RWPE2 (cell line): ENCODE results near the gene SMAD6.

Experiments used
- ATAC-seq: fragments of 200-7000 bp; cut with Tn5 transposase; 3 replicates; pipeline ENCODE4 v1.9.1; 2021; ENCODE audit warnings: low read depth
- DNase-seq: peaks from one replicate; pipeline ENCODE4 v3.0.0-alpha.2; 2020; ENCODE audit warnings: low spot score
- H3K27ac ChIP-seq: fragments of 450-650 bp; 2 replicates; pipeline ENCODE4 v1.5.1; 2017; ENCODE audit warnings: mild to moderate bottlenecking; ENCODE audit not compliant: poor library complexity, severe bottlenecking
- H3K27me3 ChIP-seq: fragments of 250-450 bp; sonication (Bioruptor Pico); 2 replicates; pipeline ENCODE4 v1.5.1; 2021; ENCODE audit warnings: mild to moderate bottlenecking, moderate library complexity; ENCODE audit not compliant: insufficient read depth, poor library complexity, severe bottlenecking
- H3K36me3 ChIP-seq: fragments of 250-450 bp; sonication (Bioruptor Pico); 2 replicates; pipeline ENCODE4 v1.5.1; 2020; ENCODE audit warnings: low read depth, mild to moderate bottlenecking, moderate library complexity
- H3K4me1 ChIP-seq: fragments of 250-450 bp; sonication (Bioruptor Pico); 2 replicates; pipeline ENCODE4 v1.5.1; 2021; ENCODE audit warnings: mild to moderate bottlenecking, moderate library complexity; ENCODE audit not compliant: insufficient read depth, poor library complexity, severe bottlenecking
- H3K4me3 ChIP-seq: fragments of 250-450 bp; sonication (Bioruptor Pico); 2 replicates; pipeline ENCODE4 v1.5.1; 2021; ENCODE audit warnings: mild to moderate bottlenecking, moderate library complexity; ENCODE audit not compliant: severe bottlenecking
- H3K9me3 ChIP-seq: fragments of 250-450 bp; sonication (Bioruptor Pico); 2 replicates; pipeline ENCODE4 v1.5.1; 2021; ENCODE audit warnings: mild to moderate bottlenecking, moderate library complexity; ENCODE audit not compliant: severe bottlenecking
- TF ChIP-seq, protein P1 (sequence below): fragments of 450-650 bp; IDR thresholded peaks from one replicate; pipeline ENCODE4 v1.5.1; 2017; ENCODE audit warnings: mild to moderate bottlenecking, moderate library complexity; ENCODE audit not compliant: poor library complexity, severe bottlenecking

SMAD6 gene

DNA sequence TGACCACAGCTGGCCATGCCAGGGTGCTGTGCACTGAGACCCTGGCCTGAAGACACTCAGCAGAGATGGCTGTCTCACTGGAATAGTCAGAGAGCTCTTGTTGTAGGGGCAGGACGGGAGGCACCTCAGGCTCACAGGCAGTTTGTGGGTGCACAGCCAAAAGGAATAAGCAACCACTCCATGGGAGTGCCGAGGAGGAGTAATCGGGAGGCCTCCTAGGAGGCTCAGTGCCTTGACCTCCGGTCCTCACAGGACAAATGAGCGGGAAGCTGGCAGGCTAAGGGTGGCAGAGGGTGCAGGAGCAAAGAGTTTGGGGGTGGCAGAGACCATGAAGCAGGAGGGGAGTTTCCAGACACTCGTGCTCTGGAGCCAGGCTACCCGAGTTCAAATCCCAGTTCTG is 81.7 kb downstream of the SMAD6 start:
- no peak for DNase-seq
- Histone ChIP-seq H3K9me3 (no peaks in the 10 kb centered on the region), H3K4me1 (peaks cover 10% of the 10 kb centered on the region), H3K4me3 (no peak overlapping the region), H3K27me3 (no peaks in the 10 kb centered on the region), H3K27ac (no peak overlapping the region), H3K36me3 (no peaks in the 10 kb centered on the region)
- ATAC-seq: no peak
- TF ChIP-seq, protein P1, sequence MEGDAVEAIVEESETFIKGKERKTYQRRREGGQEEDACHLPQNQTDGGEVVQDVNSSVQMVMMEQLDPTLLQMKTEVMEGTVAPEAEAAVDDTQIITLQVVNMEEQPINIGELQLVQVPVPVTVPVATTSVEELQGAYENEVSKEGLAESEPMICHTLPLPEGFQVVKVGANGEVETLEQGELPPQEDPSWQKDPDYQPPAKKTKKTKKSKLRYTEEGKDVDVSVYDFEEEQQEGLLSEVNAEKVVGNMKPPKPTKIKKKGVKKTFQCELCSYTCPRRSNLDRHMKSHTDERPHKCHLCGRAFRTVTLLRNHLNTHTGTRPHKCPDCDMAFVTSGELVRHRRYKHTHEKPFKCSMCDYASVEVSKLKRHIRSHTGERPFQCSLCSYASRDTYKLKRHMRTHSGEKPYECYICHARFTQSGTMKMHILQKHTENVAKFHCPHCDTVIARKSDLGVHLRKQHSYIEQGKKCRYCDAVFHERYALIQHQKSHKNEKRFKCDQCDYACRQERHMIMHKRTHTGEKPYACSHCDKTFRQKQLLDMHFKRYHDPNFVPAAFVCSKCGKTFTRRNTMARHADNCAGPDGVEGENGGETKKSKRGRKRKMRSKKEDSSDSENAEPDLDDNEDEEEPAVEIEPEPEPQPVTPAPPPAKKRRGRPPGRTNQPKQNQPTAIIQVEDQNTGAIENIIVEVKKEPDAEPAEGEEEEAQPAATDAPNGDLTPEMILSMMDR: no peak

DNA sequence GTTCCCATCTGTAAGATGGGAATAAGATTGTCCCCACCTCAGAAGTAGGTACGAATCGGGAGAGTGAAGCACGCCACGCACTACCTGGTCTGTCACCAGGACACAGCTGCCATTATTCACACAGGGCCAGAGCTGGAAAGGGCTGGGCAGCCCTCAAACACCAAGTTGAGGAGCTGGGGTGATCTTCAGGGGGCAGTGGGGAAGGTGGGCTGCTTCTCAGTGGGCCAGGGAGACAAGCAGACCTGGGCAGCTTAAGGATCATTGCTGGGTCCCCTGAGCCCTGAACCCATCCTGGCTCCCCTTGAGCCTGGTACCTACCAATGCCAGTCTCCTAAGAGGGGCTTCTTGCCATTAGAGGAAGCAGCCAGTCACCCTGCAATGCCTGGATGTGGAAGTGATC is 82.1 kb downstream of the SMAD6 start:
- no peaks in the 10 kb centered on the region for H3K36me3 ChIP-seq
- H3K27ac ChIP-seq: no peak overlapping the region
- no peak overlapping the region for H3K4me3 ChIP-seq
- no peak for ATAC-seq
- no peak for DNase-seq
- no peaks in the 10 kb centered on the region for H3K27me3 ChIP-seq
- TF ChIP-seq, protein P1: no peak
- H3K4me1 ChIP-seq: peaks cover 10% of the 10 kb centered on the region
- no peaks in the 10 kb centered on the region for H3K9me3 ChIP-seq

DNA sequence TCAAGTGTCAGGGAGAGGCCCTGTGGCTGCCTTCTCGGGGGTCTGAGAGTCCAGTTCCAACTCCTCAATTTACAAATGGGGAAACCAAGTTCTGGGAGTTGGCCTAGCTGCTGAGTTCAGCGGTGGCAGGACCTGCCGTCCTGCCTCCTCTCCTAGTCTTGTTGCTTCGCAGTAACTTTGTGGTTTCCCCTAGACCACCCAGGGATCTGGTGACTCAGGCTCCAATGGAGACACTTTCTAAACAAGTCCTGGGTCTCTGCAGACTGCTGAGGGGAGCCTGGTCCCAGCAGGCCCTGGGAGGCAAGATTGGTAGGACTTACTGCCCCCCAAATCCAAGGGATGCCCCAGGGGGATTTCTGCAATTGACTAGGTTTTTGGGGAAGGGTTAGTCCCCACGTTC is 83.6 kb downstream of the SMAD6 start:
- Histone ChIP-seq H3K4me3 (no peak overlapping the region), H3K27me3 (no peaks in the 10 kb centered on the region), H3K9me3 (no peaks in the 10 kb centered on the region), H3K27ac (no peak overlapping the region), H3K36me3 (no peaks in the 10 kb centered on the region), H3K4me1 (no peaks in the 10 kb centered on the region)
- no peak for ATAC-seq
- DNase-seq: no peak
- TF ChIP-seq, protein P1: no peak

DNA sequence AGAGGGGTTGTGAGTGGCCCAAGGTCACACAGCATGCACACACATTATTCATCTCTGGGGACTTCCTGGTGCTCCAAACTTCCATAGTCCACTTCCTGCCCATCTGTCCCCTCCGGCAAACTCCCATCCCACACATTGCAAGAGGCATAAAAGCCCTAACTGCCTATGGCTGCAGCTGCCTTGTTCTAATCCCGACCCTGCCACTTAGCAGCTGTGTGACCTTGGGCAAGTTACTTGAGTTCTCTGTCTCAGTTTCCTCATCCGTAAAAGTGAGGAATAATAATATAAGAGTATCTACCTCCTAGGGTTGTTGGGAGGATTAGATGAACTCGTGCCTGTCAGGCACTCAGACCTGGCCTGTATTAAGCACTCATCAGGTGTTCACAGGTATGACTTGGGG is 84.2 kb downstream of the SMAD6 start:
- no peaks in the 10 kb centered on the region for H3K4me1 ChIP-seq
- ATAC-seq: no peak
- H3K36me3 ChIP-seq: no peaks in the 10 kb centered on the region
- no peaks in the 10 kb centered on the region for H3K27me3 ChIP-seq
- TF ChIP-seq, protein P1: no peak
- DNase-seq: peak; percentile 33
- H3K9me3 ChIP-seq: no peaks in the 10 kb centered on the region
- H3K27ac ChIP-seq: no peak overlapping the region
- no peak overlapping the region for H3K4me3 ChIP-seq

DNA sequence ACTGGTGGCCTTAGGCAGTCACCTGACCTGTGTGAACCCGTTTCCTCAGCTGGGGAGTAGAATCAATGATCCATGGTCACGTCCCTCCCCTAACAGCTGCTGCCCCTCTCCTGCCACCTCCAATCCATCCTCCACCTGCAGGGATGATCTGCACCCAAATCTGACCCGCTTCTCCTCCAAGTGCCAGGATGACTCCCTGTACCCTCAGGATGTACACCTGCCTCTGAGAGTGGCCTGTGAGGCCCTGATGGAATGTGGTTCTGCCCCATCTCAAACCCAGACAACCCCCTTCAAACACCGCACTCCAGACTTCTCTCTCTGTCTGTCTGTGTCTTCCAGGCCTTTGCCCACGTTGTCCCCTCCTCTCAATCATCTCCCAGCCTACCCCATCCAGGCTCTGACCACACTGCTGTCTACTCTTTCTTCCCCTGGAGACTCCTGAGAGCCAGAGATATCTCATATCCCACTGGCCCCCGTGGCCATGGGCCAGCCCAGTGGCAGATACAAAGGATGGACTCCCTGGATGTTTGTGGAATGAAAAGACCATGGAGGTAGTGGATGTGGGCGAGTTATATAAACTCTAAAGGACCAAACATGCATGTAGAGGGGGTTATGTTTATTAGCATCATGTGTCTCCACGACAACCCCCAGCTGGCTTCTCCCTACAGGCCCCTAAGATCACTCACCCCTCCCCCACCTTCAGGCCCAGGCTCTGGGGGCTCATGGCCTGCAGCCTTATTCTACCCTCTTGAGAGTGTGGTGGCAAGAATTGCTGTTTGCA is 84.9 kb downstream of the SMAD6 start:
- no peak for ATAC-seq
- Histone ChIP-seq H3K4me1 (no peaks in the 10 kb centered on the region), H3K4me3 (no peak overlapping the region), H3K36me3 (no peaks in the 10 kb centered on the region), H3K27ac (no peak overlapping the region), H3K27me3 (no peaks in the 10 kb centered on the region), H3K9me3 (no peaks in the 10 kb centered on the region)
- TF ChIP-seq, protein P1: no peak
- DNase-seq: no peak
